DLD1 (cell line): Measurements from ENCODE around the gene RGP1.

Experiments
- in situ Hi-C: cut with HindIII; loops from 2 replicates; pipeline ENCODE4 v1.10.0; 2017; ENCODE audit warnings: low sequenced_read_pairs

RGP1 gene, protein sequence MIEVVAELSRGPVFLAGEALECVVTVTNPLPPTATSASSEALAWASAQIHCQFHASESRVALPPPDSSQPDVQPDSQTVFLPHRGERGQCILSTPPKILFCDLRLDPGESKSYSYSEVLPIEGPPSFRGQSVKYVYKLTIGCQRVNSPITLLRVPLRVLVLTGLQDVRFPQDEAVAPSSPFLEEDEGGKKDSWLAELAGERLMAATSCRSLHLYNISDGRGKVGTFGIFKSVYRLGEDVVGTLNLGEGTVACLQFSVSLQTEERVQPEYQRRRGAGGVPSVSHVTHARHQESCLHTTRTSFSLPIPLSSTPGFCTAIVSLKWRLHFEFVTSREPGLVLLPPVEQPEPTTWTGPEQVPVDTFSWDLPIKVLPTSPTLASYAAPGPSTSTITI

DNA sequence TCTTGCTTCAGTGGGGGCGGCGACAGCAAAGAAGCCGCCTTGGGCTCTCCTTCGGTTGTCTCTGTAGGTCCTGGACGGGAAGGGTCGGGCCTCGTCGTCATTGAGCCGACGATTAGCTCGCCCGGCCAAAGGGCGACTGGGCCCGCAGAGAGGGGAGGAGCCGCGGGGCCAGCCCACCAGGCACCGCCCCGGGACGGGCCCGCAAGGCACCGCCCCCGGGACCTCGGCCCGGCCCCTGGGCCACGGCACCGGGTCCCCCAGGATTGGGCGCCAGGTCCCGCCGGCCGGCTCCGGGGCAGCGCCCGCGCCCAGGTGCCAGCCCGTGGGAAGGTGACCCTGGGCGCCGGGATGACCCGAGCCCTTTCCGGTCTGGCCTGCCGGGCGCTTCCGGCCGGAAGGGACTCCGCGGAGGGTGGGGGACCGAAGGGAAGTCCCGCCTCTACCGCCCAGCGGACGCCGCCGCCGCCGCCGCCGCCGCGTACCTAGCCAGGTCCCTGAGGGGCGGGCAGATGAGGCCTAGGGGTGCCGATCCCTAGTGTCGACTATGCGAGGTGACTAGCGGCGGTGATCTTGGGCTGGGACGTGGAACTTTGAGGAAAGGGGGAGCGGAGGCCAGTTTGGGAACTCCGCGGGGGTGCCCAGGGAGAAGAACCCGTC is at the start of gene RGP1, which contains the start of gene GBA2:
Gene RGP1 (plus strand): TSS at position 430 of the 657 bp plus-strand sequence. CDS start 469 bp downstream, outside the sequence.
Gene GBA2 (minus strand): TSS at position 371 of the 657 bp plus-strand sequence. CDS start 524 bp downstream, outside the sequence.
- in situ Hi-C loops = no loop called here

DNA sequence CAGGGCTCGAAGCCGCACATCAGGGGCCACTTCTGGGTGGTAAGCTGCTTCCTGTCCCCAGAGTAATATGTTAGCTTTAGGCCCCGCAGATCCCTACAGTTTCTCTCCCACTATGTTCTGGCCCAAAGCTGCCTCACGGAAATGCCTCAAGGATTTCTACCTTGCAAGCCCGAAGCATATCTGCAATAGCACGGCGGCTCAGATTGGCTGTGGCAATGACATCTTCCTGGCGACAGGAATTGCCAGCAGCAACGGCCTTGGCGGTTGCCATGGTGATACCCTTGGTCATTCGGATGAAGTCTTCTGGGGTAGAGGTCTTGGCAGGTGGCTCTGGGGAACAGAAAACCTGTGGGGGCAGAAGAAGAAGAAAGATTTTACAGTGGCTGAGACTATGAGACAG is 49.1 kb upstream of the RGP1 start:
- in situ Hi-C loops = no loop called here

- in situ Hi-C loops = no loop called here
Measured at GRCh38 chr9:35700942-35701341, 48.1 kb upstream of the RGP1 start.

DNA sequence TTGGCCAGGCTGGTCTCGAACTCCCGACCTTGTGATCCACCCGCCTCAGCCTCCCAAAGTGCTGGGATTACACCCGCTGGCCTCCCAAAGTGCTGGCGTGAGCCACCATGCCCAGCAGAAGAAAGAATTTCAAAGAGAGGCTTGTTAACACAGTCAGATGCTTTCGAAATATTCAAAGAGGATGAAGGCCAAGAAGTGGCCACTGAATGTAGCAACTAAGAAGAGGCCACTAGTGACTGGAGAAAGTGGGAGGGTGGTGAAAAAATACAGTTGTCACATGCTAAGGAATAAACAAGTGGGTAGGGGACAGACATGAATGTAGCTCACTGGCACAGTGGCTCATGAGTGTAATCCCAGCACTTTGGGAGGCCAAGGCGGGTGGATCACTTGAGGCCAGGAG is 46.4 kb upstream of the RGP1 start:
- in situ Hi-C loops = no loop called here

- in situ Hi-C loops = no loop called here
Measured at GRCh38 chr9:35703906-35704672, 45.0 kb upstream of the RGP1 start.

- in situ Hi-C loops = no loop called here
Measured at GRCh38 chr9:35705372-35705771, 43.7 kb upstream of the RGP1 start.

DNA sequence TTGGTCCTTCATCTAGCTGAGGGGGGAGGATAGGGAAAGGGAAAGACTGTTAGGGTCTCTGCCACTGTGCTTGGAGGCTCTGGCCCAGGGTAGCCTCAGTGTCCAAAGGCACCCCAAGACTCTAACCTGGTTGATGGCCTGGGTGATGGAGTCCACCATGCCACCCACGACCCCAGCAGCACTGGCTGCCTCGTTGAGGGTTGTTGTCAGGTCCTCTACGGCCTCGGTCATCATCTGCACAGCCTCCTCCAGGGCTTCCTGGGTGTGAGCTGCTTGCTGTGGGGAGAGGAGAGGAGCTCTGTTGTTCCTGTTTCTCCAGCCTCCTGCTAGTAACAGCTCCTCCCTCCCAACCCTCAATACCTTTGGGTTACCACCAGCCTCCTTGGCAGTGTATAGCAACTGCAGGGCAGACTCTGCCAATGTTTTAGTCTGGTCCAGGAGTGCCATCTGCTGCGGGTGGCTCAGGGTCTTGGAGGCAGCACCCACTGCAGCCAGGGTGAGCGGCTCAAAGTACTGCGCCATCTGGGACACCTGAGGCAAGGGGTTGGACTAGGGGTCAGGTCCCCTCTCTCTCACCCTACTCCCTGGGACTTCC is 43.2 kb upstream of the RGP1 start:
- in situ Hi-C loops = no loop called here

- in situ Hi-C loops = no loop called here
Measured at GRCh38 chr9:35706951-35707350, 42.1 kb upstream of the RGP1 start.

DNA sequence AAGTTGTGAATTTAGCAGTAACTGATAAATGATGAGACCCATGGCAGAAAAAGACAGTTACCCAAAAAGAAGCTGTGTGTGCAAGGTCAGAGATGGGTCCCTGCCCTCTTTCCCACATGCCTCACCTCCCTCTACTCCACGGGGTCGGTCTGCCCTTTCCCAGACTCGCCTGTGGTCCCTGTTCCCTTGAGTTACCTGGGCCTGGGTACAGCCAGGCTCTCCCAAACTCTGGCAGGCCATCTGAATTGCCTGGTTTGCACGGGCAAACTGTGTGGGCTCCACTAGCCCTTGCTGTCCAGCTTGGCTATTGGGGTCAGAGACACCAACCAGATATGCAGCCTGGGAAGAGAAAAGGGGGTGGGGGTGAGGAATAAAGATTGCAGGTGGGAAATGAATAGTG is 40.9 kb upstream of the RGP1 start:
- in situ Hi-C loops = no loop called here

DNA sequence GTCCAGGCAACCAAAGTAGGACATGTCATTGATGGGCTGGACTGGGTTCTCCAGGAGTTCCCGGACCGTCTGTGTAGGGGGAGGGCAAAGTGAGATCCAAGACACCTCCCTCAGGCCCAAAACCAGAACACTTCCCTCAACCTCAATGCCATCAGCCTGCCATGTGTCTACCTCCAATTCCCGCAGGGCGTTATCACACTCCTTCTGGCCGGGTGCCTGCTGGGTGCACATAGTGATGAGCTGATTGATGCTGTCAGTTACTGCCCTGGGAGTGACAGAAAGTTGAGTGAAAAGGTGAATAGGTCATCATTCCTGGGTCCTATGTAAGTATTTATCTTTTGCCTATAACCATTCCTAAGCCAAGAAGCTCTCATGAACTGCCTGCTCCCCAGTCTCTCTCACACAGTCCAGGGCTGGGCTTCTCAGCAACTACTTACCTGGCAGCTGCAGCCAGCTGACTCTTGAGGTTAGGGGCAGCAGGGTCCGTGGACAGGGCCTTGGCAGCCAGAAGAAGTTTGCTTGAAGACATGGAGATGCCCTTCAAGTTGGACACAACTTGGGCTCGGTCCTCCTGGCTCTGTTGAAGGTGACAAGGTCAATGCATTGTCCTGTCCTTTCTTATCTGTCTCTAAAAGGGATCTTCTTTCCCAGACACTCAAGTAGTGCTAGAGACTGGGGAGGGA is 38.1 kb upstream of the RGP1 start:
- in situ Hi-C loops = no loop called here

GRCh38 chr9:35711501-35712428 is 37.3 kb upstream of the RGP1 start:
- in situ Hi-C loops = no loop called here

- in situ Hi-C loops = no loop called here
Measured at GRCh38 chr9:35712762-35713400, 36.2 kb upstream of the RGP1 start.

DNA sequence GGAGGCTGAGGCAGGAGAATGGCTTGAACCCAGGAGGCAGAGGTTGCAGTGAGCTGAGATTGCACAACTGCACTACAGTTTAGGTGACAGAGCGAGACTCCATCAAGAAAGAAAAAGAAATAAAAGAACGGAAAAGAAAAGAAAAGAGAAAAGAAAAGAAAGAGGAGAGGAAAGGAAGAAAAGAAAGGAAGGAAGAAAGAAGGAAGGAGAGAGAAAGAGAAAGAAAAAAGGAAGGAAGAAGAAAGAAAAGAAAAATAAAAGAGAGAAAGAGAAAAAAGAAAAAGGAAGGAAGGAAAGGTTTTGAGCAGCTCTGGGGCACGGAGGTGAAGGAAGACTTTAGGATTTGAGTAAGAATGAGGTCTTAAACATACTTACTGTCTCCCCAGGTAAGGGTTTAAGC is 35.5 kb upstream of the RGP1 start:
- in situ Hi-C loops = no loop called here

- in situ Hi-C loops = no loop called here
Measured at GRCh38 chr9:35714123-35714522, 35.0 kb upstream of the RGP1 start.

- in situ Hi-C loops = no loop called here
Measured at GRCh38 chr9:35714579-35715252, 34.4 kb upstream of the RGP1 start.

- in situ Hi-C loops = no loop called here
Measured at GRCh38 chr9:35716230-35716629, 32.9 kb upstream of the RGP1 start.

DNA sequence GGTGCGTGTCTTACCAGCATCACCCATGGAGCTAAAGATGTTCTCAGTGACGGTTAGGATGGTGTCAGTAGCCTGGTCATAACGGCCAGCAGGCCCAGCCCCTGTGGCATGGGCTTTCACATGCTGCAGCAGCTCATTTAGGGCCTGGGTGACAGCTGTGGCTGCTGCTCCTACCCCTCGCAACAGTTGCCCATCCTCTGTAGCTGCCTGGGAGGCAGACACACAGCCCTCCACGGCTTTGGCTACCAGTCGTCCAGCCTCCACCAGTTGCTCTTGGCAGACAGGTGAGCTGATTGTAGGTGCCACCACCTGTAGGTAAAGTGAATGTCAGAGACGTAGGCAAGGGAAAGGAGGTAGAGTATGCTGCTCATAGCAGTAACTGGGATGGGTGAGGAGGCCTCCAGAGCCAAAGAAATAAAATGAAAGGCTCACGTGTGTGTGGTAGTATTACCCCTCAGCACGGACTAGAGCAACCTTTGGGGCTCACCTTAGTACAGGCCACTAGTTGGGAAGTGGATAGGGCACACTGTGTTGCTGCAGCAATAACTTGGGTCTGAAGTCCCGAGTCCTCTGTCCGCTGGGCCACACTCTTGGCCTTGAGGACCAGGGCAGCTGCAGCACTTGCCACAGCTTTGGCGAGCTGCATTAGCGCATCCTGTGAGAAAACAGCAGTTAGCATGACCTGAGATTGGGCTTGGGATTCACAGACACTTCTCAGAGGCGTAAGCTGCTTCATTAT is 31.8 kb upstream of the RGP1 start:
- in situ Hi-C loops = no loop called here
